ENCODE results near the gene PPP1R16B.

DNA sequence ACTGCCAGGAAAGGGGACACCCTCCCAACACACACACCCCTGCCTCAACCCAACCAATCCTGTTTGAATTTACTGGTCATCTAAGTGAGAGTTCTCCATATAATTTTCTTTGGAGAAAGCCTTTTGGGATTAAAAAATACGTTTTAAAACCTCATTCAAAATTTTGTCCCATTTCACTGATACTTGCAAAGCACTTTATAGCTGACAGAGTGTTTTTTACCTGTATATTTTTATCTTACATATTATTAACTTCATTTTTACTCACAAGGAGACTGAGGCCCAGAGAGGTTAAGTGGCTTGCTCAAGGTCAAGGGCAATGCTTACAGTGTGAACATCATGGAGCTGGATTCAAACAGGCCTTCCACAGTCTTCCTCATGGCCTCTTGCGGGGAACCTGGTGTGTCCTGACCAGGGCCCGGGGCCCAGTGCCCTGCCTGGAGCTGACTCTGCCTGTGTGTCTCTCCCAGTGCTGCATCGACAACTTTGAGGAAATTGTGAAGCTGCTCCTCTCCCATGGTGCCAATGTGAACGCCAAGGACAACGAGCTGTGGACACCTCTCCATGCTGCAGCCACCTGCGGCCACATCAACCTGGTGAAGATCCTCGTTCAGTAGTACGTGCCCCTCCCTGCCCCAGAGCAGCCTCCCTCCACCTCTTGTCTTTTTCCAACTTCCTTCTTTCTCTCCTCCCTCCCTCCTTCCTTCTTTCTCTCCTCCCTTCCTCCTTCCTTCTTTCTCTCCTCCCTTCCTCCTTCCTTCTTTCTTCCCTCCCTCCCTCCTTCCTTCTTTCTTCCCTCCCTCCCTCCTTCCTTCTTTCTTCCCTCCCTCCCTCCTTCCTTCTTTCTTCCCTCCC, 89.8 kb downstream of the PPP1R16B start:
- TF ChIP-seq, protein P1, sequence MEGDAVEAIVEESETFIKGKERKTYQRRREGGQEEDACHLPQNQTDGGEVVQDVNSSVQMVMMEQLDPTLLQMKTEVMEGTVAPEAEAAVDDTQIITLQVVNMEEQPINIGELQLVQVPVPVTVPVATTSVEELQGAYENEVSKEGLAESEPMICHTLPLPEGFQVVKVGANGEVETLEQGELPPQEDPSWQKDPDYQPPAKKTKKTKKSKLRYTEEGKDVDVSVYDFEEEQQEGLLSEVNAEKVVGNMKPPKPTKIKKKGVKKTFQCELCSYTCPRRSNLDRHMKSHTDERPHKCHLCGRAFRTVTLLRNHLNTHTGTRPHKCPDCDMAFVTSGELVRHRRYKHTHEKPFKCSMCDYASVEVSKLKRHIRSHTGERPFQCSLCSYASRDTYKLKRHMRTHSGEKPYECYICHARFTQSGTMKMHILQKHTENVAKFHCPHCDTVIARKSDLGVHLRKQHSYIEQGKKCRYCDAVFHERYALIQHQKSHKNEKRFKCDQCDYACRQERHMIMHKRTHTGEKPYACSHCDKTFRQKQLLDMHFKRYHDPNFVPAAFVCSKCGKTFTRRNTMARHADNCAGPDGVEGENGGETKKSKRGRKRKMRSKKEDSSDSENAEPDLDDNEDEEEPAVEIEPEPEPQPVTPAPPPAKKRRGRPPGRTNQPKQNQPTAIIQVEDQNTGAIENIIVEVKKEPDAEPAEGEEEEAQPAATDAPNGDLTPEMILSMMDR (conservative IDR thresholded peaks at IDR 0.05) = no peak
- no peak for TF ChIP-seq ZFX (IDR thresholded peaks at IDR 0.05)

Measured in C4-2B (cell line).